H1 (cell line): ENCODE measurements around the gene TUG1. TPM values are rescaled to one million over a fixed set of nuclear protein-coding genes. Genes with fewer than 3 reads are reported as not detected.

ENCODE experiments used
- CTCF ChIA-PET: fragments of 300-600 bp; sonication (Branson Sonifier 250); formaldehyde crosslinking; loops from one replicate; lab custom pipeline; 2021; ENCODE audit not compliant: partially characterized antibody; lab: Charles Lee
- POLR2A ChIA-PET: fragments of 300-600 bp; sonication (Branson Sonifier 250); formaldehyde crosslinking; loops from one replicate; lab custom pipeline; 2021; ENCODE audit warnings: inconsistent platforms; ENCODE audit not compliant: partially characterized antibody; lab: Charles Lee
- DNase-seq, 2 experiments: peaks; one replicate each; pipeline versions ENCODE4 v3.0.0 to v3.0.0-alpha.2; 2010 to 2022; ENCODE audit warnings: low spot score in 2 of 2, low read depth in 1 of 2, mixed read lengths in 1 of 2
- FAIRE-seq: peaks from 2 replicates; lab custom pipeline; 2011; peaks lifted over from hg19 to GRCh38; lab: Jason Lieb, UNC
- H2AFZ ChIP-seq: 2 replicates; pipeline ENCODE4 v1.8.1; 2012; ENCODE audit warnings: low read length, inconsistent platforms
- H2AK5ac ChIP-seq: 2 replicates; pipeline ENCODE4 v1.6.1; 2013; ENCODE audit warnings: low read depth, low read length
- H2BK120ac ChIP-seq: replicated peaks from 2 replicates; pipeline ENCODE3; 2013; ENCODE audit warnings: low read depth, low read length, inconsistent platforms
- H2BK12ac ChIP-seq: 2 replicates; pipeline ENCODE4 v1.6.1; 2013; ENCODE audit warnings: low read depth, low read length
- H2BK15ac ChIP-seq: 2 replicates; pipeline ENCODE4 v1.6.1; 2013; ENCODE audit warnings: low read length
- H2BK20ac ChIP-seq: 2 replicates; pipeline ENCODE4 v1.6.1; 2013; ENCODE audit warnings: low read length
- H2BK5ac ChIP-seq: 2 replicates; pipeline ENCODE4 v1.6.1; 2013; ENCODE audit warnings: low read depth, low read length
- H3K14ac ChIP-seq: 2 replicates; pipeline ENCODE4 v1.6.1; 2013; ENCODE audit warnings: inconsistent platforms; ENCODE audit not compliant: insufficient read length
- H3K18ac ChIP-seq: 2 replicates; pipeline ENCODE4 v1.6.1; 2013; ENCODE audit warnings: low read length; ENCODE audit errors: extremely low read depth
- H3K23ac ChIP-seq: 2 replicates; pipeline ENCODE4 v1.6.1; 2013; ENCODE audit warnings: inconsistent platforms; ENCODE audit not compliant: insufficient read length
- H3K23me2 ChIP-seq: 2 replicates; pipeline ENCODE4 v1.6.1; 2013; ENCODE audit warnings: low read depth, low read length
- H3K27ac ChIP-seq: 2 replicates; pipeline ENCODE4 v1.6.1; 2011; ENCODE audit warnings: low read depth, low read length, inconsistent platforms
- H3K27me3 ChIP-seq, 4 experiments: replicated peaks in 1 of 4; 1 replicate in 1 of 4; 2 replicates in 3 of 4; pipeline versions ENCODE4 v1.6.1 to v1.8.1; 2011 to 2013; ENCODE audit warnings: low read length in 3 of 4, mild to moderate bottlenecking in 3 of 4, inconsistent platforms in 2 of 4, mixed read lengths in 2 of 4, moderate library complexity in 1 of 4; ENCODE audit not compliant: control insufficient read depth in 3 of 4, insufficient read depth in 3 of 4; ENCODE audit errors: extremely low read depth in 1 of 4
- H3K36me3 ChIP-seq, 4 experiments: 2 replicates each; pipeline versions ENCODE4 v1.6.1 to v1.8.1; 2011 to 2013; ENCODE audit warnings: mild to moderate bottlenecking in 4 of 4, low read length in 3 of 4, moderate library complexity in 2 of 4, control low read depth in 1 of 4, inconsistent platforms in 1 of 4; ENCODE audit not compliant: insufficient read depth in 4 of 4, control insufficient read depth in 2 of 4
- H3K4ac ChIP-seq: replicated peaks from 2 replicates; pipeline ENCODE3; 2013; ENCODE audit warnings: low read length, low read depth, mixed read lengths, inconsistent platforms; ENCODE audit not compliant: insufficient read length
- H3K4me1 ChIP-seq, 4 experiments: replicated peaks in 1 of 4; 1 replicate in 1 of 4; 2 replicates in 3 of 4; pipeline versions ENCODE4 v1.6.1 to v1.8.1; 2011 to 2013; ENCODE audit warnings: low read length in 3 of 4, inconsistent platforms in 2 of 4, mixed read lengths in 1 of 4; ENCODE audit not compliant: insufficient read depth in 4 of 4, control insufficient read depth in 3 of 4
- H3K4me2 ChIP-seq, 2 experiments: 2 replicates each; pipeline versions ENCODE4 v1.6.1 to v1.8.1; 2011 to 2013; ENCODE audit warnings: low read depth in 2 of 2, low read length in 2 of 2, control low read depth in 1 of 2, inconsistent platforms in 1 of 2, mild to moderate bottlenecking in 1 of 2; ENCODE audit not compliant: insufficient read depth in 1 of 2
- H3K4me3 ChIP-seq, 4 experiments: fragments of 200-600, 300-600 bp in 1 of 4; sonication (generic), shearing (Covaris generic), sonication (Bioruptor Twin) in 1 of 4; 2 replicates each; pipeline versions ENCODE4 v1.5.1 to v1.8.1; 2011 to 2016; ENCODE audit warnings: low read length in 4 of 4, low read depth in 3 of 4, control low read depth in 2 of 4, inconsistent platforms in 2 of 4, mild to moderate bottlenecking in 2 of 4, mixed read lengths in 1 of 4, moderate library complexity in 1 of 4; ENCODE audit not compliant: insufficient read depth in 2 of 4; ENCODE audit errors: extremely low read depth in 1 of 4
- H3K56ac ChIP-seq: replicated peaks from 2 replicates; pipeline ENCODE3; 2013; ENCODE audit warnings: low read depth, mild to moderate bottlenecking, mixed read lengths, low read length, inconsistent platforms; ENCODE audit not compliant: insufficient read length
- H3K79me1 ChIP-seq: 2 replicates; pipeline ENCODE4 v1.6.1; 2013; ENCODE audit warnings: low read depth, low read length, control low read depth
- H3K79me2 ChIP-seq, 2 experiments: 2 replicates each; pipeline versions ENCODE4 v1.6.1 to v1.8.1; 2012 to 2013; ENCODE audit warnings: low read length in 2 of 2, mild to moderate bottlenecking in 2 of 2, inconsistent platforms in 1 of 2; ENCODE audit not compliant: insufficient read depth in 2 of 2, control insufficient read depth in 1 of 2
- H3K9ac ChIP-seq, 4 experiments: replicated peaks in 1 of 4; 1 replicate in 1 of 4; 2 replicates in 3 of 4; pipeline versions ENCODE4 v1.6.1 to v1.8.1; 2011 to 2013; ENCODE audit warnings: low read depth in 3 of 4, low read length in 3 of 4, control low read depth in 2 of 4, mild to moderate bottlenecking in 2 of 4, moderate library complexity in 2 of 4, inconsistent platforms in 1 of 4; ENCODE audit errors: extremely low read depth in 1 of 4
- H3K9me3 ChIP-seq, 2 experiments: 2 replicates each; pipeline versions ENCODE4 v1.6.1 to v1.8.1; 2012 to 2013; ENCODE audit warnings: mild to moderate bottlenecking in 2 of 2, moderate library complexity in 2 of 2, control low read depth in 1 of 2, inconsistent platforms in 1 of 2, low read depth in 1 of 2, low read length in 1 of 2, mixed read lengths in 1 of 2; ENCODE audit not compliant: insufficient read depth in 2 of 2
- H4K20me1 ChIP-seq, 2 experiments: replicated peaks in 1 of 2; 2 replicates each; pipeline versions ENCODE3 to v1.8.1; 2011 to 2013; ENCODE audit warnings: inconsistent platforms in 2 of 2, low read length in 2 of 2, mild to moderate bottlenecking in 1 of 2; ENCODE audit not compliant: insufficient read depth in 2 of 2, control insufficient read depth in 1 of 2
- H4K5ac ChIP-seq: 2 replicates; pipeline ENCODE4 v1.6.1; 2013; ENCODE audit warnings: low read length, low read depth, mixed read lengths, inconsistent platforms; ENCODE audit not compliant: insufficient read length
- H4K8ac ChIP-seq: 2 replicates; pipeline ENCODE4 v1.8.0; 2013; ENCODE audit warnings: mild to moderate bottlenecking, moderate library complexity, low read length, inconsistent platforms; ENCODE audit not compliant: insufficient read depth; ENCODE audit errors: extremely low read depth
- H4K91ac ChIP-seq: replicated peaks from 2 replicates; pipeline ENCODE3; 2013; ENCODE audit warnings: low read length, mixed read lengths, inconsistent platforms; ENCODE audit not compliant: insufficient read length
- BRCA1 ChIP-seq: IDR thresholded peaks from 2 replicates; pipeline ENCODE4 v1.6.1; 2012; ENCODE audit warnings: low read depth, low read length, improper control_type of control experiment
- CBX5 ChIP-seq: fragments of 300-800, 300-1000 bp; sonication (generic); IDR thresholded peaks from 2 replicates; pipeline ENCODE4 v1.7.1; 2016; ENCODE audit warnings: antibody characterized with exemption, low read length, low read depth
- CBX8 ChIP-seq: fragments of 300-800, 300-1000 bp; sonication (generic); IDR thresholded peaks from 2 replicates; pipeline ENCODE4 v1.7.1; 2016; ENCODE audit warnings: low read depth, low read length, borderline replicate concordance
- CEBPB ChIP-seq: IDR thresholded peaks from 2 replicates; pipeline ENCODE4 v1.6.1; 2012; ENCODE audit warnings: low read depth, low read length
- CHD2 ChIP-seq: IDR thresholded peaks from 2 replicates; pipeline ENCODE4 v1.6.1; 2012; ENCODE audit warnings: low read length, improper control_type of control experiment
- CREB1 ChIP-seq: IDR thresholded peaks from 2 replicates; pipeline ENCODE4 v1.6.1; 2012; ENCODE audit warnings: inconsistent platforms
- E2F6 ChIP-seq: IDR thresholded peaks from 2 replicates; pipeline ENCODE4 v1.6.1; 2012; ENCODE audit warnings: inconsistent platforms
- RNF2 ChIP-seq: fragments of 200-900, 300-1000 bp; sonication (generic); IDR thresholded peaks from 2 replicates; pipeline ENCODE4 v1.7.1; 2016; ENCODE audit warnings: borderline replicate concordance, low read depth, mild to moderate bottlenecking, antibody characterized with exemption, low read length; ENCODE audit not compliant: poor library complexity, severe bottlenecking; ENCODE audit errors: missing control alignments
- RXRA ChIP-seq: IDR thresholded peaks from 2 replicates; pipeline ENCODE4 v1.6.1; 2011; ENCODE audit warnings: low read depth, mild to moderate bottlenecking, low read length, moderate library complexity; ENCODE audit not compliant: insufficient read depth
- SAP30 ChIP-seq: fragments of 300-600 bp; sonication (generic); IDR thresholded peaks from 2 replicates; pipeline ENCODE4 v1.7.1; 2012; ENCODE audit warnings: low read length, moderate library complexity, mild to moderate bottlenecking, inconsistent platforms; ENCODE audit not compliant: insufficient read depth, insufficient replicate concordance
- TAF1 ChIP-seq: IDR thresholded peaks from 2 replicates; pipeline ENCODE4 v1.6.1; 2011; ENCODE audit warnings: mild to moderate bottlenecking, low read depth, low read length
- TCF12 ChIP-seq: IDR thresholded peaks from 2 replicates; pipeline ENCODE4 v1.6.1; 2011; ENCODE audit warnings: low read depth, mild to moderate bottlenecking, low read length
- TEAD4 ChIP-seq: IDR thresholded peaks from 2 replicates; pipeline ENCODE4 v1.6.1; 2012; ENCODE audit warnings: low read depth, low read length, inconsistent platforms, mixed read lengths
- ZNF274 ChIP-seq: IDR thresholded peaks from 2 replicates; pipeline ENCODE4 v1.7.0; 2012; ENCODE audit warnings: low read length, borderline replicate concordance; ENCODE audit errors: extremely low read depth
- WGBS, 2 experiments: shearing (Covaris generic) in 1 of 2; methylation state at CpG; one replicate each; pipeline versions ENCODE4 v1.1.6 to v1.1.7; 2013 to 2015; ENCODE audit warnings: low lambda C conversion rate in 2 of 2, mixed read lengths in 2 of 2, inconsistent platforms in 1 of 2, low coverage in 1 of 2, missing lambda C conversion rate in 1 of 2; ENCODE audit not compliant: insufficient replicate concordance in 2 of 2, insufficient coverage in 1 of 2, insufficient read length in 1 of 2; ENCODE audit errors: extremely low coverage in 1 of 2, missing lambda C conversion rate in 1 of 2; 5-methylcytosine and 5-hydroxymethylcytosine counted together
- polyA plus RNA-seq, 7 experiments: library from polyadenylated mRNA; depleted of rRNA in 3 of 7; stranded (reverse) in 5 of 7; unstranded in 2 of 7; fragments of >200 nt in 5 of 7; fragments of 200-250 nt in 2 of 7; gene quantifications; 1 replicate in 5 of 7; 2 replicates in 1 of 7; 4 replicates in 1 of 7; pipeline versions ENCODE4 v1.2.1 to v1.2.3, GENCODE V29; 2011 to 2013; ENCODE audit warnings: missing spikeins in 2 of 7, mixed read lengths in 2 of 7
- total RNA-seq: library from RNA; stranded (reverse); fragmentation: NEBNext Ultra II Directional; extraction: Animal tissue kit (Norgen Biotek cat#: 25700); gene quantifications from 2 replicates; pipeline ENCODE4 v1.2.1, GENCODE V29; 2021

TUG1 gene
- total and polyA plus RNA-seq, 2 of the 8 experiments (the other 6 are each of a cell fraction or from before 2014, with no cell fraction given) = 119 to 129 TPM

- WGBS, 2 experiments = 81% methylated on average over 3 of the region's 3 CpGs; no CpG with 5 or more reads in 1 of the 2 experiments
- ChIA-PET POLR2A (interaction anchor here (1.2 to 9.7 kb wide), 5 partner anchors 11 to 104 kb away, joined by 3 to 86 read pairs (median 5); partner anchors contain the start of genes MORC2 and TUG1), CTCF (interaction anchor here (1.0 to 1.5 kb wide), 4 partner anchors 11 to 125 kb away, joined by 3 to 4 read pairs (median 3); no protein-coding TSS in a partner anchor)
- Histone ChIP-seq H3K14ac (no peak overlapping the region), H3K9ac (no peak overlapping the region), H3K36me3 (peaks cover 7 to 37% (median 26%) of the 10 kb centered on the region in 4 experiments; a peak in 7 of 8 replicates), H2BK15ac (no peak overlapping the region), H3K23me2 (no peaks in the 10 kb centered on the region), H2BK20ac (no peak overlapping the region), H4K8ac (no peak overlapping the region), H4K5ac (no peak overlapping the region), H4K91ac (no peak overlapping the region), H2AK5ac (no peak overlapping the region), H3K56ac (no peak overlapping the region), H3K9me3 (peaks cover 22 to 23% of the 10 kb centered on the region in 2 experiments; a peak in 3 of 4 replicates), H2BK120ac (no peak overlapping the region), H3K79me2 (peaks cover 11 to 50% of the 10 kb centered on the region in 2 experiments; a peak in 3 of 4 replicates), H2BK12ac (no peak overlapping the region), H2BK5ac (no peak overlapping the region), H3K27ac (no peak overlapping the region), H2AFZ (no peak overlapping the region), H3K4ac (no peak overlapping the region), H4K20me1 (peaks cover 0 to 9% of the 10 kb centered on the region in 2 experiments), H3K4me3 (no peak overlapping the region), H3K27me3 (no peaks in the 10 kb centered on the region), H3K4me2 (no peak overlapping the region), H3K18ac (no peak overlapping the region), H3K23ac (no peak overlapping the region), H3K4me1 (no peaks in the 10 kb centered on the region), H3K79me1 (peaks cover 5% of the 10 kb centered on the region; the same call in 1 of the 2 replicates)
- DNase-seq (no peak), FAIRE-seq (no peak)
- no peak for TF ChIP-seq RXRA
- no peak for TF ChIP-seq BRCA1
- TF ChIP-seq RNF2 = no peak
- no peak for TF ChIP-seq CHD2
- TF ChIP-seq CBX5 = no peak
- no peak for TF ChIP-seq CEBPB
- TF ChIP-seq ZNF274 = no peak
- no peak for TF ChIP-seq CBX8
- TF ChIP-seq TCF12 = no peak
- TF ChIP-seq CREB1 = no peak
- no peak for TF ChIP-seq SAP30
- TF ChIP-seq TEAD4 = no peak
- TF ChIP-seq TAF1 = no peak
- no peak for TF ChIP-seq E2F6
Measured at GRCh38 chr22:30979932-30980331, 10.9 kb downstream of the TUG1 start.
